NCI-H2196 (cell line): ENCODE results near the gene OSBP2.
"Not testable (repeated sequence)": the region's sequence is repeated elsewhere in the genome, so short reads cannot be mapped to it uniquely, and the experiment has no call there.

ENCODE experiments used
- DNase-seq: peaks from one replicate; lab custom pipeline; 2025; ENCODE audit not compliant: unreplicated experiment; lab: John Stamatoyannopoulos, UW

OSBP2 gene

DNA sequence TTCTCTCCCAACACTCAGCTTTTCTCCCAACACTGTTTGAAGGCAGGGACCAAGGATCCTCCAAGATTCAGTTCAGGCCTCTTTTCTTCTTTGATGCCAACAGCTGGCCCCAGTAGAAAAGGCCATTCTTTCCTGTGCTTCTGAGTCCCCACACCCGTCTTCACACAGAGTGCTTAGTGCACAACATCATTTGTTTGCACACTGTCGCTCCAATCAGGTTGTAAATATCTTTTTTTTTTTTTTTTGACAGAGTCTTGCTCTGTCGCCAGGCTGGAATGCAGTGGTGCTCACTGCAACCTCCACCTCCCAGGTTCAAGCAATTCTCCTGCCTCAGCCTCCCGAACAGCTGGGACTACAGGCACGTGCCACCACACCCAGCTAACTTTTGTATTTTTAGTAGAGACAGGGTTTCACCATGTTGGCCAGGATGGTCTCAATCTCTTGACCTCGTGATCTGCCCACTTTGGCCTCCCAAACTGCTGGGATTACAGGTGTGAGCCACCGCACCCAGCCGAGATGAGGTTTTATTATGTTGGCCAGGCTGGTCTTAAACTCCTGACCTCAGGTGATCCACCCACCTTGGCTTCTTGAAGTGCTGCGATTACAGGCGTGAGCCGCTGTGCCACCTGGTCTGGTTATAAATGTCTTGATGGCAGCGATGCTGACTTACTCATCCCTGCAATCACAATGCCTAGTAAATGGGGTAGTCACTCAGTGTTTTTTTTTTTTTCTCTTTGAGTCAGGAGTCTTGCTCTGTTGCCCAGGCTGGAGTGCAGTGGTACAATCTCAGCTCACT lies 14.6 kb upstream of the OSBP2 start:
- DNase-seq: not testable (repeated sequence)

GRCh38 chr22:30680991-30681770 lies 13.5 kb upstream of the OSBP2 start:
- no peak for DNase-seq

GRCh38 chr22:30681831-30682230 lies 12.8 kb upstream of the OSBP2 start:
- DNase-seq: no peak

GRCh38 chr22:30685178-30685577 lies 9.5 kb upstream of the OSBP2 start:
- no peak for DNase-seq

GRCh38 chr22:30687358-30687757 lies 7.3 kb upstream of the OSBP2 start:
- no peak for DNase-seq

DNA sequence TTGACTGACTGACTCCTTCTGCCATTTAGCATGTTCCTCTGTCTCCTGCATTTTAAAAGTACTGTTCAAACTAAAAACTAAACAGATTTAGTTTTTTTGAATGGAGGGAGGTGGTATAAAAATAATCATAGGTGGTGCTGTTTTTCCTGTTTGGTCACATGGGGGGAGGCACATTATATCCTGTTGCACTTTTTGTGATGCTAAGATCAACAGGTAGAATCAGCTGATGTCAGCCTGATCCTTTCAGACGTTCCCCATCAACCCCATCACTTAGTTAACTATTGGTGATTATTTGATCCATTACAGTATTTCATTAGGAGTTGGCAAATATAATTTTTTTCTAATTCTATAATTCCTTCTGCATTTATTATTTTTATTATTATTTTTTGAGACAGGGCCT lies 5.1 kb upstream of the OSBP2 start:
- no peak for DNase-seq

- no peak for DNase-seq
Observed at GRCh38 chr22:30691204-30691603, 3.5 kb upstream of the OSBP2 start.

DNA sequence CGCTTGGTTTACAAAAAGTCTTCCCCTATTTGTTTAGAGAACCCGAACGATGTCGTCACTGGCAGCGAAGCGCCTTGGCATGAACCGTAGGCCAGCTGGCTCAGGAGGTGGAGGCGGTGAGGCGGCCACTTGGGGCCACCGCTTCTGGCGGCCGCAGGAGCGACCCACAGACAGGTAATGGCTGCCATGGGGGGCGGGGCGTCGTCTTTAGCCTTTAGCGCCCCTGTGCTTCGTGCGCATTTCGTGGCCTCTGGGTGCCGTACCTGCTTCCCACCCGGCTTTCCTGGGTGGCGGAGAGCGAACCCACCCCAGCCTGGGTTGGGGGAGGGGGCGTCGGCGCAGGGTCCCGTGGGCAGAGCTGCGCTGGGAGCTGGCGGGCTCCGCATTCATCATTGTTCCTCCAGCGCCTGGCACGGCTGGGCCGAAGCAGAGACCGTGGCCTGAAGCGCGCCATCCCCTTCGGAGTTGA lies 469 bp upstream of the OSBP2 start:
- peak; percentile 52 for DNase-seq

GRCh38 chr22:30695351-30695851 lies 727 bp downstream of the OSBP2 start:
- no peak for DNase-seq

DNA sequence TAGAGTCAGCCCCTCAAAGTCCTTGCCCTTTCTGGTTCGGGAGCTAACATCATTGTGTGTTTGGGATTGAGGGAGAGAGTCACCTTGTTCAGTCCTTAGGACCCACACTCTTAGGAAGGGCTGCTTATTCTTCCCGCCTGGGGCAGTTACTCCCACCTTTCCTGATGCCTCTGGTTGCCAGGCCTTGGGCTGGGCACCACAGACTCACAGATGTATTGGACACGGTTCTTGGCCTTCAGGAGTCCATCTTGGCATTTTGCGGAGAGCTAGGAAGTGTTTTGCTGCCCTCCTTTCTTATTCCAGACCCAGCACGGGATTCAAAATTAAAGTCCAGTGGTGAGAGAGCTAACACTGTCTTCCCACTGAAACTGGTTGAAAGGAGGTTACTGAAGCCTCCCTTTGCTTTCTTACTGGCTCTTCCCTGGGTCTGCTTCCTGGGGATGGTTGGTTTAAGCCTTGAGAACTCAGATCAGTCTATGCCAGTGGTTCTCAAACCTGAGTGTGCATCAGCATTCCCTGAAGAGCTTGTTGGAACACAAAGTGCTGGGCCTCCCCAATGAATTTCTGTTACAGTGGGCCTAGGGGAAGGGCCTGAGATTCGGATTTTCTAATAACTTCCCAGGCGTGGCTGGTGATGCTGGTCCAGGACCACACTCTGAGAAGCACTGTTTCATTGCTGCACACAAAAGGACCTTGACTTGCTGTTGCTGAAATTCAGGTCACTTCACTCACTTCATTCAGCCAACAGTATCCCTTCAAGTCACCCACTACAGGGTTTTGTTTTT lies 1.4 kb downstream of the OSBP2 start:
- no peak for DNase-seq

DNA sequence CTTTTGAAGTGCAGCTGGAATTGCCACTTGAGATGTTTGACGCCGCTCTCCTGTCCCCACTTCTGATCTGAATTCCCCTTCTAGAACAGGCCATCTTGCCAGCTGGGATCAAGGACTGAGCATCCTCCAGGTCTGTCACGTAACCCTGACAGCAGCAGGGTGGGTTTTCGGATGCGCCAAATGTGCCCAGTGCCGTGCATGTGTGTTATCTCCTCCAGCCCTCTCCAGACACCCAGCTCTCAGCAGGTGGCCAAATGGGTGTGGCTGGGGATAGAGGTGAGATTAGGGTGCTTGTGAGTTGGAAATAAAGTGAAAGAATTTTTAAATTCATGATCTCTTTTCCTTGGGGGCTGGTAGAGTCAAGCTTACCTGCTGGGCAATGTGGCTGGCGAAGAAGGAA lies 3.3 kb downstream of the OSBP2 start:
- DNase-seq: no peak

DNA sequence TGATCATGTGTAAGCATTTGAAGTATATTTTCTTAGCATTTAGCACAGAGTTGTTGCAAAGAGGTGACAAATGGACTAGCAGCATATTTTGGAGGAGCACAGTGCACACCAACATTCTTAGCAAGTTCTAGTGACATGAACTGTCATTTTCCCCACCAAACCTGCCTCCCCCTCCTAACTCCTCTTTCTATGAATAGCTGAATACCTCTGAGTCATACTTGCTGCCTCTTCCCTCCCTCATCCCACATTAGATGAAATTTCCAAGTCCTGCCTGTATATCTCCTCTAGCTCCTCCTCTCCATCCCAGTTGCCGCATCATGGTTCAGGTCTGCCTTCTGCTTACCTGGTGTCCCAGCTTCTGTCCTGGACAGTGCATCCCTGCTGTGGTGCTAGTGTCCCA lies 7.2 kb downstream of the OSBP2 start:
- DNase-seq: no peak

DNA sequence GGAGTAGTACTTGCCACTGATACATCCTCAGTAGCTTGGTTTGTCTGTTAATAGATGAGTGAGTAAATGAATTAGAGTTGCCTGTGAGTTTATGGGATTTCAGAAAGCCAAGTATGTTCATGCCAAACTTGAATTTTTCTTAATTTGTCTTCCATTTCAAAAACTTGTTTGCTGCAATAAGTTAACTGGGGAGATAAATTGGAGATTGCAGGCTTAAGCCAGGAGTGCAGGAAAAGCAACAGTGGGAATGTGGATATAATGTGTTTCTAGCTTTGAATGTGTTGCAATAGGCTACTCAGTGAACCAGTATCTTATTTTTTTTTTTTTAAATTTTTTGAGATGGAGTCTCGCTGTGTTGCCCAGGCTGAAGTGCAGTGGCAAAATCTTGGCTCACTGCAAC lies 8.2 kb downstream of the OSBP2 start:
- no peak for DNase-seq

GRCh38 chr22:30704978-30705377 lies 10.3 kb downstream of the OSBP2 start:
- no peak for DNase-seq

- no peak for DNase-seq
Observed at GRCh38 chr22:30705710-30706651, 11.3 kb downstream of the OSBP2 start.

GRCh38 chr22:30709980-30710379 lies 15.3 kb downstream of the OSBP2 start:
- not testable (repeated sequence) for DNase-seq

GRCh38 chr22:30712094-30712493 lies 17.4 kb downstream of the OSBP2 start:
- DNase-seq: no peak

DNA sequence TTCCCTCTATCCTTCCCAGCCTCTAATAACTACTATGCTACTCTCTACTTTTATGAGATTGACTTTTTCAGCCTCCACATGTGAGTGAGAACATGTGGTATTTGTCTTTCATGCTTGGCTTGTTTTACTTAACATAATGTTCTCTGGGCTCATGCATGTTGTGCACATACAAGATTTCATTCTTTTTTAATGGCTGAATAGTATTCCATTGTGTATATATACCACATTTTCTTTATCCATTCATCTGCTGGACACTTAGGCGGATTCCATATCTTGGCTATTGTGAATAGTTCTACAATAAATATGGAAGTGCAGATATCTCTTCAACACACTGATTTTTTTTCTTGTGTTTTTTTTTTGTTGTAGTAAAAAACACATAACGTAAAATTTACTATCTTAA lies 19.4 kb downstream of the OSBP2 start:
- no peak for DNase-seq

DNA sequence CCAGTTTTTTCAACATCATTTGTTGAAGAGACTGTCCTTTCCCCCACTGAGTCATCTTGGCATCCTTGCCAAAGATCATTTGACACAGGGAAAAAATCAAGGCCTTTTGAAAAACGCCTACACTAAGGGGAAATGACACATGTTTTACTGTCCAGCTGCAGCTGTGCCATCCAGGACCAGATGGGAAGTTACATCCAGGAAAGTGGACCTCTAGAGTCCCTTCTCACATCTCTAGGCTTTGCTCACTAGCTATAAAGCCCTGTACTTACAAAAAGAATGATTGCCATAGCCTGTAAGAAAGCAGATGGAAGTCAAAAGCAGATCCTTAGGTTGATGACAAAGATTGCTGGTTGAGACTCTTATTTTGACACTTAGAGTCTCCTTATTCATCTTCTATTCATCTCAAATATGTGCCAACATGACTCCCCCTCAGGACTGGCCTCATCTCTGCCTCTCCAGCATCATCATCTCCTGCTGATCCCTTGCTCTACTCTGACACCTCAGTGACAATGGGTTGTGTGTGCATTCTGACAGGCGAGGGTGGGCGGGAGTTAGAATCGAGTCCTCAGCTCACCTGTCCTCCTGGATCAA lies 22.8 kb downstream of the OSBP2 start:
- DNase-seq: no peak

- no peak for DNase-seq
Observed at GRCh38 chr22:30717952-30718351, 23.3 kb downstream of the OSBP2 start.
